Measurements from ENCODE around the gene ZXDC.

The ZXDC gene

DNA sequence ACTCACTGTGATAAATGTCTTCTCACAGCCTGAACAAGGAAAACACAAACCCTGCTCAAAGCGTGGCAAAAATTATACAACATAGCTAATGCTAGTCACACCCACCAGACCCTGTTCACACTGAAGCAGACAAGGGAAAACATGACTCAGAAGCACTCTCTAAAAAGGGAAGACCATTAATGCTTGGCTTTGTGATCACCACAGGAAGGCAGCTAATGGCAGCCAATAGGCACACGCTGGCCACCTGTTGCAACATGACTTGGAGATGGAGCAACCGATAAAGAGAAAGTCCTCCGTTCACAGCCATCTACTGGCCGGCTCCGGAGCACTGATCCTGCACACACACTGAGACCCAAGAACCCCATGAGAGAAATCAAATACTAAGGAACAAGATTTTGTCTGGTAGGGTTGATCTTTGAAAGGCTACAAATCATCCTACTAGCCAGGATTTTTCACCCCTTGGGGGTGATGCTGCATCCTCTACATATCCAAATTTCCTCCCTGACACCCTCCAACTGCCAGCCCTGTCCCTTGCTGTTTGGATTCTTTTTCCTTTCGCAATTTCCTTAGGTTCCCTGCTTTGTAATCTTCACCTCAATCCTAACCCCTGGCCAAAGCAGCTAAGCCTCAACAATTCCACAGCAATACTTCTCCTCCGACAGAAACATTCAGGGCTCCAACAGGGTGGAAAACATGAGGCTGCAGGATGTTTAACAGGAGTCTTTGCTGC lies 3.2 kb downstream of the ZXDC start:
- DNase-seq = peak; percentile 64

DNA sequence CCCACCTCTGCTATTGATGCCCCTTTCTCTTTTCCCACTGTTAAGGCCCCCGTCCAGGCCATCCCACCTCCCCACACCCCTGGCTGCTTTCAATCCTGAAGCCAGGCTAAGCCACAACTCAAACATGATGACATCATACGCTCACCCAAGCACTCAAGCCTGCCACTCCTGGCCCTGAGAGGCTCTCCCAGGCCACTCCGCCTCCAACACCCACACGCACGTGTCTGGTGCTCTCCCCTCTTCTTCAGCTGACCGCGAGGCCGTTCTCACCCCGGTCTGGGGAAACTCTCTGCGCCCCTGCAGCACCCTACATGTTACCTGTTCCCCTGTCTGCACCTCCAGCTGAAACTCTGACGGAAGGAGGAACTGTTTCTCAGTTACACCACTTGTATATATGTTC lies 6.2 kb downstream of the ZXDC start:
- DNase-seq = no peak

DNA sequence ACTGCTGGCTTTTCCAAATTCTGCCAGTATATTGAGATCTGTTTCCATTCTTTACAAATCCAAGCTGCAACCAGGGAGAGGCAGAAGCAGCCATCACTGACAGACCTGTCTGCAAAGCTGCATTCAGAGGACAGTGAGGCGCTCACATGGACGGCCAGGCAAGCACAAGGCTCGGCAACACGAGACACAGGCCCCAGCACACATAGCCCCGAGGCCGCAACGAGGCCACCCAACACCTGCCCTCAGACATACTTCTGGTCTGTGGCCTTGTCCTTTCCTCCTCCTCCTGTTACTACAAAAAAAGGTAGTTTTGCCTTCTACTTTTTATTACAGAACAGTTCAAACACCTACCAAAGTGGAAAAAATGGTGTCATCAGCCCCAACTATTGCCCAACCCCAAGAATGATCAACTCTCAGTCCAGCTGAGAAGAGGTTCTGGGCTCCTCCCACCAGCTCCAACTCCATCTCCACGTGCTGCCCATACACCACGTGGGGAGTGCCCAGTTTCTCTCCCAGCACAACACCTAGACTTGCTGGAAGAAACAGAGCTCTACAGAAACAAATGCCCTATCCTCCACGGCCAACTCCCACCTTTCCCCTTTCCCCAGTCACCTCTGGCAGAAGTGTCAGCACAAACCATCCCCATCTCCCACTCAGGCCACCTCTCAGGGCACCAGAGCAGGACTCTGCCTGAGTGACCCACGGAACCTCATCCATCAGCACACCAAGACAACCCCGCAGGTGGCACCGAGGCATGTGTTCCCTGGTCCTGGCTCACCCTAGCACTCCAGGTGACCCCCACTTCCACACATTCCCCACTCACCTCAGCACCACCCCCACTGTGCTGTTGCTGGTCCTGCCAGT lies 7.4 kb downstream of the ZXDC start:
- DNase-seq = no peak

DNA sequence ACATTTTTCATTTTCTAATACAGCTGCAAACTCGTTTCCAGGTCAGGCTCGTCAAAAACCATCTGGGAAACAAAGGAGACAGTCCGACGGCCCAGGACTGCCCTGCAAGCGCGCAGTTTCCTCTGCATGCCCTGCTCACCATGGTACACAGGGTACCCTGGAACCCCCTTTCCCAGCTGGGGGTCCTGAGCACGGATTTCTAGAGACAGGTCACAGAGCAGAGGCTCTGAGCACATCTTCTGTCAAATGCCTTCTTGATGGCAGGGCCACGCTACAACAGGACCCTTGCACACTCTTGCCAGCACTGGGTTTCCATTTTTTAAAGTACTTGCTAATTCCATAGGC lies 8.1 kb downstream of the ZXDC start:
- no peak for DNase-seq

DNA sequence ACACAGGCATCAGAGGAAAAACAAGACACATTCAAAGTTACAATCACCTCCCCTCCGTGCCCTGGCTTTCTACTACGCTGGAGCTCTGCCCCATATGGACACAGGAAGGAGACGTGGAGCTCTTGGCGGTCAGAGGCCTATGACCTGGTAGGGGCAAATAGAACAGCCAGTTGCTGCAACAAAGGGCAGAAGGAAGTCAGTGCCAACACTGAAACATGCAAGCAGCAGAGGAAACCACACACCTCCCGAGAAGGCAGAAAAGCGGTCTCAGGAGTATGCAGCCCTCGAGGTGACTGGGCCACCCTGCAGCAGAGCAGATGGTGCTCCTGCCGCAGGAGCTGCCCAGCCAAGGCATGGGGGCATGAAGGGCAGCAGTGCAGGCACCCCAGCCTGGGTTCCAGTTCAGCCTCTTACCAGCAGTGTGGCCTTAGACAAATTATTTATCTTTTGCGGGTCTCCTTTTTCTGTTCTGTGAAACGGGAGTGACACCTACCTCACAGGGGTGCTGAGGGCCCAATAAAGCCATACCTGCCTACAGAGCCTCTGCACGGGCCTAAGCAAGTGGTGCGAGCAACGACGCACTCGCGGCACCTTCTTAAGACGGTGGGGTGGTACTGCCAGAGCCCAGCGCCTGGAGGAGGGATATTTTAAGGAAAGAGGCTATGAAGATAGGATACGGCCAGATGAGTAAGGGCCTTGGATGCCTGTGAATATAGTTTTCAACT lies 8.6 kb downstream of the ZXDC start:
- no peak for DNase-seq

DNA sequence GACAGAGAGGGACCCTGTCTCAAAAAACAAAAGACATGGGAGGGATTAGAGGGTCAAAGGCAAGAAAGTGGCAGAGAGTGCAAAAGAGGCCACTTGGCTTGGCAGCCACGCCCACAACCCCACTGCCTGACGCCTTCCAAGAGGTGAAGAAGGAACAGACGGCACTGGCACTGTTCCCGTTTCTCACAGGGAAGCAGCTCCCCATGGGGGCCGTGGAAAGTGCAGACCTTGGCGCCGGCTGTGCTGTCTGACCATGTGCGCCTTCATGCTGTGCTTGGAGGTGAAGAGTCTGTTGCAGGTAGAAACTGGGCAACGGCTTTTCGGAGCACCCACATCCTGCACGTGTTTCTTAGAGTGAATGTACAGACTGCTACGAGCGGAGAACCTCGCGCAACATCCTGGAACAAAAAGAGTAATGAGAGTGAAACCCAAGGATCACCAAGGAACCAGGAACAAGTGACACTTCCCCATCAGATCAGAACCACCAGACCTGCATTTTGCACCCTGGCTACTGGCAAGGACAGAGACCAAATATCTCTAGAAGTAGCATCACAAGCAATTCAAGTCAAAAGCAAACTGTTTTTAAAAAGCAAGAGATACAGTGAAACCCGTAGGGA lies 9.7 kb downstream of the ZXDC start:
- DNase-seq = no peak

DNA sequence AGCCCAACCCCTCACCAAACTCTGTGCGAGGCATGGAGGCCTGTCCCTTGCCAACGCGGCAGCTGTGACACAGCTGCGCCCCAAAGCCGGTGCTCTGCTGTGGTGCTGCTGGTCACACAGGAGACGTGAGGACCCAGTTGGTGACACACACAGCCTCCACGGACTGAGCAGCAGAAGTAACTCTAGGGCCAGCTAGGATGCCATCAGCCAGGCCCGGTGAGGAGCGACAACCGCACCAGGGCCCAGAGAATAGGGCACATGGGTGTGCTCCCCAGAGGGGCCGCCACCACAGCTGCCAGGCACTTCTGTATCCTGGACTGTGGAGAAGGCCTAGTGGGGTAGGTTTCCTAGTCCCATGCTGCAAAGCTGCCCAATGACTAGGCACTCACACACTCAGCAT lies 10.7 kb downstream of the ZXDC start:
- no peak for DNase-seq

DNA sequence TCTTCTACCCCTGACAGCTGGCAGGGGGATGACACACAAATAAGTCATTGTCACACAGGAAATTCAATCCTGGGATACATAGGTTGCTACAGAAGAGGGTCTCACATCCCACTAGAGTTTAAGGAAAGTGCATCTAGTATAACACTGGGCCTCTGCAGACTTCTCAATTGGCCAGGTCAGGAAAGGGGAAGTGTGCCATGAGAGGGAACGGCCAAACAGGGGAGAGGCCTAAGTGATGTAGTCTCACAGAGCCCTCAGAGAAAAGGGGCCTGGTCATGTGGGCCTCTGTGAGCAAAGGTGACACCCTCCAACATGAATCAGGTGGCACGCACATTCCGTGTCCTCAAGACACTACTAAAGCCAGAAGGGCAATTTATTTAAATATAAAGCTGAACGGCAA lies 11.2 kb downstream of the ZXDC start:
- no peak for DNase-seq

DNA sequence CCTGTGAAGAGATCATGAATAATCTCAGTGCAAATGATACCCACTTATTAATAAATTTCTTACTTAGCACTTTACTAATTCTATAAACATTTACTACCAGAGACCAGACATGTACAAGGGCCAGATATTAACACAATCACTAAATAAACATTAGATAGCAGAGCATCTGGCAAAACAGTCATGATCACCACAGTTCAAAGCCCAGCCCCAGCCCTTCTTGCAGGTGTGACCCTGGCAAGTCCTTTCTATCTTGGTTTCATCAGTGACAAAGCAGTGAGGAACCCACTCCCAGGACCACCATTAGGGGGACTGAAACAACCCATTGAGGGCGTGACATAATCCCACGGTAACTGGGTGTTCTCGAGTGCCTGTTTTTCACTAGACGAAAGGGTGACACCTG lies 11.6 kb downstream of the ZXDC start:
- no peak for DNase-seq

DNA sequence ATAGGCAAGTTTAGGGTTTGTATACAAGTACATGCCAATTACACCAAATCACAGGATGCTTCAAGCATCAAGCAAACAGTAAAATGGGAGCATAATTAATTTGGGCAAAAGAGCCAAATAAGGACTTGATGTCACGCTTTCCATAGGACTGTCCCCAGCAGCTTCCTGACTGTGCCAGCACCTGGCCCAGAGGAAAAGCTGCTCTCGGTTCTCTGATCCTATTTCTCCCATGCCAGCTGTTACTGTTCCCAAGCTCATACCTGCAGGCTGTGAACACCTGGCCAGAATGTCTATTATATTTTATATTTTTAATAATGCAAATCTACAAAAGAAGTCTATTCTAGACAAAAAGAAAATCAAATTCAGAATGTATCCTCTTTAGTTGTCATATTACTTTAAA lies 12.2 kb downstream of the ZXDC start:
- DNase-seq = no peak

DNA sequence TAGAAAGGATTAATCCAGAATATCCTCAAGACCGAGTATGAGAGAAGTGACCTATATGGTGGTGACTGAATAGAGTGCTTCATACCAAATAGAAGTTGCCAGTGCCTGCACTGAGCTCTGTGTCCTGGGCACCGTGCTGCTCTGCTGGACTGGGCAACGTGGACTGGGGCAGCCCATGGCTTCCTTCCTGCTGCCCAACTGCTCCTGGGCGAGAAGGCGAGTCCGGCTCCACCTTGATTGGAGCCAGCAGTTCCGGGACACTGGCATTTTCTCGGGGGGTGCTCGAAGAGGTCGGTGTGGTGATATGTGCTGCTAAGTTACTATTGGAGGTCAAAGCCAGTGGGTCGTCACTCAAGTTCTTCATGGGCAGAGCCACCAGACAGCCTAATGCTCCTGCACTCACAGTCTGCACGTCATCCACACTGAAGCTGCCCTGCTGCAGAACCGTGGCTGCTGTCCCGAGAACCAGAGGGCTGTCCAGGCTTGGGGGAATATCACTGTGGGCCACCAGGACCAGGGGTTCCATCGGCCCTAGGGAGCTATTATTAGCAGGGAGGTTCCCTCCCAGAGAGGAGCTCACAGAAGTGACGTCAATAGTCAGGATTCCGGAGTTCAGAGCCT lies 14.1 kb downstream of the ZXDC start:
- DNase-seq = no peak

DNA sequence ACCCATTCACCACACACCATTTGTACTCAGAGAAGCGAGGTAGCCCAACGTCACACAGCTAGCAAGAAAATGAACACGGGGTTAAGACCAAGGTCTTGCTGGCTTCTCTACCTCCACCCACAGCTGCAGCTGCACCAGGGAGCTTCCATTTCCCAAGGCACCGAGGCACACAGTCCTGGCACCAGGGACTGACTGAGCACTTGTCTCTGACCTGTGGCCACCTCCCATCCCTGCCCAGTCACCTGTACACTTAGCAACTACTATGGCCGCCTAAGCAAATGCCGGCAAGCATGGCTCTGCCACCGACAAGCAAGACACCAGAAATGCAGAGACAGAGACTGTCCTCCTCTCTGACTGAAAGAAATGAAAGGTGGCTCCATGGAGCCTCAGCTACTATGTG lies 15.3 kb downstream of the ZXDC start:
- no peak for DNase-seq

DNA sequence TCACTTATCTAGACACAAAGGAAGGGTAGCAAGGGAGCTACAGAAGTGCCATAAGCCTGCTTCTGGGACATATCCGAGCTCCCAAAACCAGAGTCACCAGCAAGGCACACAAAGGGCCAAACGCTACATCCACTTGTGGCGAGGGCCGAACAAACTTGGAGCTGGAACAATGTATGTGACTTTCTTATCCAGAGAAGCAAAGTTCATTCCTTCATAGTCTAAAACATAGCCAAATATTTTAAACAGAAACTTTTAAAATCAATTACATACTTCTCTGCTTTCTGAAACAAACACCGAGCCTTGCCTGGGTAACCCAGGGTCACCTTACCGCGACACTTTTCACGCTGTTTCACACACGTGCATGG lies 15.9 kb downstream of the ZXDC start:
- no peak for DNase-seq

DNA sequence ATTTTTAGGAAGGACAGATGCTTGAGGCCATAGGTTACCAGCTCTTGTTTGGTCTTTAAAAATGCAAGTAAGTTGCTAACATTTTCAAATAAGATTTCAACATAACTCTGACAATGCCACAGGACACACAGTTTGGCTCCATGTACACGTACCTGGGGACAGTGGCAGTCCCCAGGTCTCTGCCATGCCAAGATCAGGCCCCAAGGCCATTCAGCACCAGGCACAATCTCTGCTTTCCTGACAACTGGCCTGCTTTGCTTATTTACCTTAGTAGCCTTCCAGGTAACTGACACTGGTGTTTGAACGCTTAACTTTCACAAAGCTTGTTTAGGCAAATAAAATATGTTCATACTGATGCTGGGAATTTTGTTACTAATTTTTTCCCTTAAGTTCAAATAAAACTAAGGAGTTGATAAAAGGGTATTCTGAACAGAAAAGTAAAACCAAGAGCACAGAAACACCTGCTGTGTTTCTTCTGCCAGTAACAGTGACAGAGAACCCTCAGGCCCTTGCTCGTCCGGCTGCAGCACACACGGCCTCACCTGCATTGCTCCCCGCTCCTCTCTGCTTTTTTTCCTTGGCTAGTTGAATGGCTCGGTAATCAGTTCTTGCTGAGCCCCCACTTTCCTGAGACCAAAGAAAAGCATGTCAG lies 16.5 kb downstream of the ZXDC start:
- no peak for DNase-seq

DNA sequence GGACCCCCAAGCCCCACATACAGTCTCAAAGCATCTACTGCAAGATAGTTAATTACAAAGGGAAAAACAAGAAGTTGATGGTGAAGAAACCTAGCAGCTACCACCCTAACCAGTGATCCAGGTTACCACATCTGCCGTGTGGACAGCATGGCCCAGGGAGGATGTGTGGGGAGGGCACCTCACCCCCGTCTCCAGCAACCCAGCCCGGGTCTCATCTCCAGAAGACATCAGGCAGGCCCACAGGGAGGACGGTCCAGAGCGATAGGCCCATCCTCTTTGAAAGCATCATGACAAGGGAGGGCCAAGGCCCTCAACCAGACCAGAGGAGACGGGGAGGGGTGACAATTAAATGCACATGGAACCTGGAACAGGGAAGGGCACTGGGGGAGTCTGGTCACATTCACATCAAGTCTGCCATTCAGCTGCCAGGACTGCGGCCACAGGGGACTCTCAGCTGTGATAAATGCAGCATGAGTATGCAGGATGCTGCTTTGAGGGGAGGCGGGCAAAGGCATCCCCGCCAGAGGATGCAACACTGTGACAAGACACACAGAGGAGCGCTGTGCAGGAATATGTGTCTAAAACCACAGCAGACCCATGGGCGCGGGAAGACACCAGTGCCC lies 18.8 kb downstream of the ZXDC start:
- no peak for DNase-seq

DNA sequence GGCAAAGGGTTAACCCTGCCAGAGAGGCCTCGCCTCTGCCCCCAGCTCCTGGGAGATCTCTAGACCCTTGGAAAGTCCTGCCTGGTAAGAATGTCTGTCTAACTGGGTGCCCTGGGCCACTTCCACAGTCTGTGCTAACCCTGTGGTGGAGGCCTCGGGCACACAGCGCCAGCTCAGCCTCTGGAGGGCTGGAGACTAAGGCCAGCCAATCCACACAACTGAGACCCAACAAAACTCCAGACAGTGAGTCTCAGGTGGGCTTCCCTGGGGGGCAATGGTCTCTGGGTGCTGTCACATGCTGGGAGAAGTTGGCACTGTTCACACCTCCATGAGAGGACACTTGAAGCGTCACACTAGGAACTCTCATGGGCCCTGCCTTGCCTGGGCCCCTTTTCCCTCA lies 19.5 kb downstream of the ZXDC start:
- DNase-seq = no peak

DNA sequence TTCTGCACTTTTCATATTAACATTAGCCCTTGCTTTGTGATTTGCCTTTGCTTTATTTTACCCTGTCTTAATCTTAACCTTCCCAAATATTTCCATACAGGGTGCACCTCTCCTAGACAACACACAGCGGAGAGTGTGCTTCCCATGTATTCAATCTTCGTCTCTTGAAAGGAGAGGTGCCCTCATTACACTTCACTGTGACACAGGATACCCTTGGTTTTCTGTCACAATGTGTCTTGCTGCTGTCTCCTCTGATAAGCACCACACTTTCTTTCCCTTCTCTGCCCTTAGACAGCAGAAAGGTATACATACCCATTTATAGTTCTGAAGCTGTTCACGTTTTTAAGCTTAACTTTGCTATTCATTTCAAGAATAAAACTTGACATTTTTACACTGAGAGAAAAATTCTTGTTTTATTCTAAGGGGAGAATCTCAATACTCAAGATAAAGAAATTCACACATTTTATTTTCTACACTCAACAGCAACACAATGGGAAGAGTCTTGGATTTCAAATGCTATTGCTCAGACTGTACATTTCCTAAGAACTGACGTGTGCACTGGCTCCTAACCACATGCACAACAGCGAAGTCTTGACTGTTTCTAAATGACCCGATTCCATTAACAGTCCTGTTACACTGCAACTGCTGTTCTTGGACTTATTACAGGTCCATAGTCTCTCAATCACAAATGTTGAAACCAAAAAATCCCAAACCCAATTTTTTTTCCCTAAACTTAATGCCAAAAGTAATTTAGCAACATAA lies 21.1 kb downstream of the ZXDC start:
- no peak for DNase-seq

DNA sequence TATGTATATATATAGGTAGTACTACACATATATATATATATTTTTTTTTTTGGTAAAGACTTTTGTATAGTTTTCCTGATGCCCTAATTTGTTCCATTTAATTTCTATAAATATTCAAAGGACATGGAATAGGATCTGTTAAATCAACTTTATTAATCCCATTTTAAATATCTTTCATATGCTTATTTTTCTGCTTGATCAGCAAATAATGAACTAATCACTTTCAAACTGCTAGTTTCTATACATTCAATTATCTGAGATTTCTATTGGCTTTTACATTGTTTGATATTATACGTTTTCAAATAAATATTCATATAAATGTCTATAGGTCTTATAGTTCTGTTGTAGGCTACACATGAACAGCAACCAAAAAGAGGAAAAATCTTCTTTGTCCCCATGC lies 21.7 kb downstream of the ZXDC start:
- DNase-seq = no peak

DNA sequence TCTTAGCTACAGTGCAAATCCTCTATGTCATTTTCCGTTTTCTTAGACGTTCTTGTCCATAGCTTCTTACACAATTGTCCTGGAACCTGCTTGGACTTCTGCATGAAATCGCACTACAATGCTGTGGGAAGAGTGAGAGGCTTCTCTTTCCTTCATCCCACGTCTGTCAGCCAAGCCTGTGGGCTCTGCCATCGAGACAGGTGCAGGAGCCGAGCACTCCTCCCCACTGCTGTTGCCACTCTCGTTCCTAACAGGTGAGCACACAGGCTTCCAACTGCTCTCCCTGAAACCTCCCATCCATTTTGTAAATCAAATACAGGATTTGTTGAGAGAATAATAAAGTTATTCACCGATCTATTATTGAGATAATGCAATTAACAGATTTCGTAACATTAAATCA lies 23.5 kb downstream of the ZXDC start:
- DNase-seq = no peak

DNA sequence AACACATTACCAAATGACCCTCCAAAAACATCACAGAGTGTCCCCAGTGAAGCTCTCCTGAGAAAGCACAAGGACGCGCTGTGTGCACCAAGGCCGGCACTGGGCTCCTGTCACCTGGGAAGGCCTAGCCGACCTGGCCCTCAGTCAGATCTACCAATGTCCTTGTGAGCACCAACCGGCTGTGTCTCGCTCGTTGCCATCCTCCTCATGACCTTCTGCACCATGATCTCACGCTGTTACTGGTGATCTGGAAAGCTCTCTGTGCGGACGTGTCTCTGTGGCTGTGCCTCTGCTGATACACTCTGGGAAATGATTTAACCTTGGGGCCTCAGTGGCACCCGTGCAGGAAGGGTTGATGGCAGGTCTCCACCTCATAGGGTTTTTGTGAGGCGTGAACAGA lies 24.2 kb downstream of the ZXDC start:
- DNase-seq = no peak

DNA sequence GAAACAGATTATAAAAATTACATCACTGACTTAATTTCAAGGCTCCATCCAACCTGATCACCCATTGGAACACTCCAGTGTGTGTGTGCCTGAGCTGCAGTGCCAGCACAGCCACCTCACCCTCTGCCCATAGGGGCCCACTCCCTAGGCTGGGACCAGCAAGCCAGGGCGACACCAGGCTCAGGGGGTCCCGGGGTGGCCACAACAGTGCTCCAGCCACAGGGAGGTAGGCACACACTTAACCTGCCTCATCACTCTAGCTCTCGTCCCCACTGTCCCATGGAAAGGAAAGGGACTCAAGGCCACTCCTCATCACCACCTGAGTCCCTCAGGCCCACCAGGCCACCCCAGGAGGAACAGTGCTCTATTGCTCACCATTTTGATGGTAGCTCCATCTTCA lies 24.9 kb downstream of the ZXDC start:
- DNase-seq = no peak

Measured in NK-92 treated with Interleukin-12 subunit alpha and Interleukin-12 subunit beta, amount 100 ng/mL, for 24 hours (cell line).